Adrenal gland (tissue), 12 donors: Measurements from ENCODE around the gene SRSF11. TPM values are rescaled to one million over a fixed set of nuclear protein-coding genes. Genes with fewer than 3 reads are reported as not detected.

Experiments used
- DNase-seq, 7 donors: peaks; one replicate each; pipeline ENCODE4 v3.0.0-alpha.2; 2019 to 2020
- H3K27ac ChIP-seq, 5 donors: fragments of 200-600 bp; sonication (generic) in 4 of 5; 1 replicate in 3 of 5; 2 replicates in 2 of 5; pipeline versions ENCODE4 v1.5.1 to v1.8.0; 2016 to 2020; ENCODE audit warnings: mild to moderate bottlenecking in 1 of 5
- H3K27me3 ChIP-seq: fragments of 200-600 bp; 2 replicates; pipeline ENCODE4 v1.8.0; 2021
- H3K36me3 ChIP-seq, 2 donors: fragments of 200-600 bp; replicated peaks in 1 of 2; 1 replicate in 1 of 2; 2 replicates in 1 of 2; pipeline versions ENCODE4 v1.5.1 to v1.8.0; 2018 to 2022
- H3K4me1 ChIP-seq, 2 donors: fragments of 200-600 bp; replicated peaks in 1 of 2; 1 replicate in 1 of 2; 2 replicates in 1 of 2; pipeline versions ENCODE4 v1.5.1 to v1.8.0; 2018 to 2021
- H3K4me3 ChIP-seq, 4 donors: fragments of 200-600 bp; sonication (generic) in 3 of 4; one replicate each; pipeline ENCODE4 v1.5.1; 2016 to 2018
- H3K9me3 ChIP-seq, 3 donors: fragments of 200-600 bp; sonication (generic) in 1 of 3; replicated peaks in 1 of 3; 1 replicate in 2 of 3; 2 replicates in 1 of 3; pipeline versions ENCODE4 v1.5.1 to v1.8.0; 2016 to 2021
- POLR2A ChIP-seq, 2 donors: fragments of 450-650 bp; IDR thresholded peaks; one replicate each; pipeline ENCODE4 v1.6.1; 2017; ENCODE audit warnings: antibody characterized with exemption in 2 of 2, mild to moderate bottlenecking in 2 of 2, moderate library complexity in 1 of 2
- WGBS, 4 donors: extraction: QIAGEN DNeasy Blood & Tissue Kit in 2 of 4; methylation state at CpG; one replicate each; pipeline versions ENCODE4 v1.1.5 to v1.1.7; 2013 to 2017; 5-methylcytosine and 5-hydroxymethylcytosine counted together
- intact Hi-C, 2 donors: fragments of 100-400 bp; cut with DNase I; formaldehyde crosslinking; loops; one replicate each; pipeline versions ENCODE4 v1.14.1 to v1.15.0; 2022 to 2023
- polyA plus RNA-seq, 3 donors: library from polyadenylated mRNA; stranded (reverse); fragments of 200-250 nt in 2 of 3; fragments of 350-450 nt in 1 of 3; fragmentation: Illumina TruSeq in 1 of 3; extraction: RNeasy Lipid Tissue Mini Kit (QIAGEN cat#74804) in 1 of 3; gene quantifications; one replicate each; pipeline ENCODE4 v1.2.3, GENCODE V29; 2013 to 2014
- total RNA-seq, 9 donors: library from RNA; depleted of rRNA in 4 of 9; stranded (reverse); fragments of >200 nt in 4 of 9; fragments of 120-200 nt in 1 of 9; fragmentation: NEBNext Ultra II Directional in 1 of 9; extraction: Animal tissue kit (Norgen Biotek cat#: 25700) in 1 of 9; gene quantifications; one replicate each; pipeline versions ENCODE4 v1.1.0 to v1.2.4, GENCODE V29; 2013 to 2023
- TF ChIP-seq, protein P1 (sequence below), 6 experiments: fragments of 450-650 bp in 4 of 6; fragments of 200-600 bp in 2 of 6; sonication (generic) in 1 of 6; IDR thresholded peaks; 1 replicate in 5 of 6; 2 replicates in 1 of 6; pipeline versions ENCODE4 v1.5.1 to v1.8.0; 2016 to 2021; ENCODE audit warnings: antibody characterized with exemption in 6 of 6, mild to moderate bottlenecking in 2 of 6, moderate library complexity in 1 of 6
- donor health status: healthy with polysubstance abuse.
- donor health status: Bipolar disorder and iron deficiency.
- donor health status: DM: yes; HTN: yes; CAD: no.
- donor health status: DM: no; HTN: no; CAD: no.
- donor health status: DM: no; HTN: no; CAD: no.
- donor health status: DM: yes; HTN: yes; CAD: no.

The SRSF11 gene
- total and polyA plus RNA-seq, 12 donors = 43.3 to 276 (median 123) TPM

DNA sequence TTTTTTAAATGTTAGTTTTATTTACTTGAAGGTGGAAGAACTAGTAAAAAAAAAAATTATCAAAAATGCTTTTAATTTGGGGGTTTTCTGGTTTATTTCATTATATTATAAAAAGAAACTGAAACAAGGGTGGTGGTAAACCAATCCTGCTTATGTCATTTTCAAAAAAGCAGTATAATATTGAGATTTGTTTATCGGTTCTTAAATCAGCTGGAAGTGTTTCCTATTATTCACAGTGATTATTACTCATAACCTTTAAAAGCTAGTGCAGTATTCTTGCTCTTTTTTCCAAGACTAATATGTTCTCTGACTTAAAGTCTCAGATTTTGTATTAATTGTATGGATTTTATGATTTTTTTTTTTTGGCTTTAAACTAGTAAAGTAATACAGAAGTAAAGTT is 10.4 kb upstream of the SRSF11 start:
- TF ChIP-seq, protein P1, sequence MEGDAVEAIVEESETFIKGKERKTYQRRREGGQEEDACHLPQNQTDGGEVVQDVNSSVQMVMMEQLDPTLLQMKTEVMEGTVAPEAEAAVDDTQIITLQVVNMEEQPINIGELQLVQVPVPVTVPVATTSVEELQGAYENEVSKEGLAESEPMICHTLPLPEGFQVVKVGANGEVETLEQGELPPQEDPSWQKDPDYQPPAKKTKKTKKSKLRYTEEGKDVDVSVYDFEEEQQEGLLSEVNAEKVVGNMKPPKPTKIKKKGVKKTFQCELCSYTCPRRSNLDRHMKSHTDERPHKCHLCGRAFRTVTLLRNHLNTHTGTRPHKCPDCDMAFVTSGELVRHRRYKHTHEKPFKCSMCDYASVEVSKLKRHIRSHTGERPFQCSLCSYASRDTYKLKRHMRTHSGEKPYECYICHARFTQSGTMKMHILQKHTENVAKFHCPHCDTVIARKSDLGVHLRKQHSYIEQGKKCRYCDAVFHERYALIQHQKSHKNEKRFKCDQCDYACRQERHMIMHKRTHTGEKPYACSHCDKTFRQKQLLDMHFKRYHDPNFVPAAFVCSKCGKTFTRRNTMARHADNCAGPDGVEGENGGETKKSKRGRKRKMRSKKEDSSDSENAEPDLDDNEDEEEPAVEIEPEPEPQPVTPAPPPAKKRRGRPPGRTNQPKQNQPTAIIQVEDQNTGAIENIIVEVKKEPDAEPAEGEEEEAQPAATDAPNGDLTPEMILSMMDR (IDR thresholded peaks at IDR 0.05) = no peak
- no peak for TF ChIP-seq POLR2A (IDR thresholded peaks at IDR 0.05)
- Histone ChIP-seq H3K4me1 (peaks cover 32 to 61% of the 10 kb centered on the region in 2 donors), H3K4me3 (no peak overlapping the region), H3K36me3 (peaks cover 0 to 6% of the 10 kb centered on the region in 2 donors), H3K9me3 (no peaks in the 10 kb centered on the region), H3K27me3 (no peaks in the 10 kb centered on the region), H3K27ac (peak overlapping the region in 2 of 5 donors; percentile 14 to 28)
- no peak for DNase-seq
- intact Hi-C loops = no loop called here
- WGBS, 4 donors = 29 to 46% (median 41%) methylated on average over 1 of the region's 1 CpG

DNA sequence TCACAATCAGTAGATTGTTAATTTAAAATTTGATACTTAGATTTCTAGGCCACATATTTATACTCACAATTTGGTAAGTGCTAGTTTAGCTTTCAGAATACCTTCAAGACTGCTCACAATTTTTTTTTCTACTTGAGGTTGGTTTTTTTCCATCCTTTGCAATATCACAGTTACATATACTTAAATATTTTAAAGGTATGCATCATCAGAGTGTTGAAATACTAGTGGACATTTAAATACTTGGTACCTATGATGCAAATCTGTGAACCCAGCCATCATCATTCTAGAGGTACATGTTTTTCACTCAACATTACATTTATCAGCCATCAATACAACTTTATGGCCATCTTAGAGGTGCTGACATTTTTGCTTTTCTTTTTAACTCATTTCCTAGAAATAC is 9.6 kb upstream of the SRSF11 start:
- Histone ChIP-seq H3K4me1 (peaks cover 32 to 56% of the 10 kb centered on the region in 2 donors), H3K36me3 (peaks cover 0 to 6% of the 10 kb centered on the region in 2 donors), H3K4me3 (no peak overlapping the region), H3K27me3 (no peaks in the 10 kb centered on the region), H3K27ac (peak overlapping the region in 1 of 5 donors; percentile 3), H3K9me3 (no peaks in the 10 kb centered on the region)
- intact Hi-C loops = no loop called here
- no peak for DNase-seq
- TF ChIP-seq POLR2A (IDR thresholded peaks at IDR 0.05) = no peak
- TF ChIP-seq, protein P1 (IDR thresholded peaks at IDR 0.05) = no peak

DNA sequence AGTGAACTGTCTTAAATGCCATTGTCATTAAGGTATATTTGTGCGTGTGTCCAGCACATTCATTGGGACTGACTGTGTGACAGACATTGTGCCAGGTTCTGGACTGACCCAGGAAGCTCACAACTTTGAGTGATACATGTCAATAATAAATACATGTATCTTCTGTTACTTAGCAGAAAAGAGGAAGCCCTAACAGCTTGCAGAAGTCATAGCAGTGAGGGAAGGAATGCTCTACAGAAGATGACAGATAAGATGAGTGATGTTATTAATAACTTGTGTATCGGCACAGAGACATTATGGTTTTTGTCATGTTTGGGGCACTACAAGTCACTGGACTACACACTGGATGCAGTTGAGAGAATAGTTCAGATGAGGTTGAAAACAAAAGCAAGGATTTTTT is 1.2 kb upstream of the SRSF11 start:
- intact Hi-C loops = no loop called here
- Histone ChIP-seq H3K9me3 (no peaks in the 10 kb centered on the region), H3K27ac (no peak overlapping the region), H3K4me1 (peaks cover 11 to 40% of the 10 kb centered on the region in 2 donors), H3K4me3 (no peak overlapping the region), H3K36me3 (peaks cover 0 to 14% of the 10 kb centered on the region in 2 donors), H3K27me3 (no peaks in the 10 kb centered on the region)
- 64 to 80% (median 69%) methylated on average over 2 of the region's 2 CpGs for WGBS, 4 donors
- DNase-seq = no peak
- no peak for TF ChIP-seq POLR2A (IDR thresholded peaks at IDR 0.05)
- TF ChIP-seq, protein P1 (IDR thresholded peaks at IDR 0.05) = no peak

DNA sequence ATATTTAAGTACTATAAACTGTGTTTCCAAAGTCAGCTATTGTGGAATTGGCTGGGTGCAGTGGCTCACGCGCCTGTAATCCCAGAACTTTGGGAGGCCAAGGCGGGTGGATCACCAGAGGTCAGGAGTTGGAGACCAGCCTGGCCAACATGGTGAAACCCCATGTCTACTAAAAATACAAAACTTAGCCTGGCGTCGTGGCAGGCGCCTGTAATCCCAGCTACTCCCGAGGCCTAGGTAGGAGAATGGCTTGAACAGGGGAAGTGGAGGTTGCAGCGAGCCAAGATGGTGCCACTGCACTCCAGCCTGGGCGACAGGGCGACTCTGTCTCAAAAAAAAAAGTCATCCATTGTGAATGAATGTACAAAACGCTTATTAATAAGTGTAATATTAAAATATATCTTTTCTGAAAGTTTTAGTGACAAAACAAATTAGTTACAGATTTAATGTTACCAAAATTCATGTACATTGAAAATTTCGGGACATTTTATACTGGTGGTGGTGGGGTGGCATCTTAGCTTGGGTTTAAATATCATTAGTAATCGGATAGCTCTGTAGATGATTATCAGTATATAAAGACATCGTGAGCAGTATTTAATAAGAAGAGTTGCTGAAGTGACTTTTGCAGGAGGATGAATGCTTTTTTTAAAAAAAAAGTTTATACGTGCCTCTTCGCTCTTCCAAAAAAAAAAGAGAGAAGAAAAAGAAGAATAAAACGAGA is 503 bp upstream of the SRSF11 start:
- no peaks in the 10 kb centered on the region for H3K27me3 ChIP-seq
- H3K27ac ChIP-seq = peak overlapping the region in 4 of 5 donors; percentile 65 to 98 (median 94)
- intact Hi-C loops = no loop called here
- H3K4me3 ChIP-seq = peak overlapping the region in 3 of 4 donors; percentile 62 to 84 (median 73)
- no peak for DNase-seq
- peaks cover 11 to 43% of the 10 kb centered on the region in 2 donors for H3K4me1 ChIP-seq
- no peaks in the 10 kb centered on the region for H3K9me3 ChIP-seq
- 50 to 53% (median 51%) methylated on average over 17 of the region's 17 CpGs for WGBS, 4 donors
- H3K36me3 ChIP-seq = peaks cover 0 to 15% of the 10 kb centered on the region in 2 donors
- TF ChIP-seq POLR2A (IDR thresholded peaks at IDR 0.05) = no peak
